CD4-positive, alpha-beta T cell treated with Interferon alpha-2 for 1 hour (primary cell): ENCODE data around the gene MTMR2.

Experiments
- DNase-seq, 2 donors: peaks; one replicate each; pipeline ENCODE4 v3.0.0-alpha.2; 2020 to 2022

MTMR2 gene

GRCh38 chr11:95805869-95806268, 118.0 kb downstream of the MTMR2 start:
- DNase-seq = no peak

GRCh38 chr11:95803973-95804372, 119.9 kb downstream of the MTMR2 start:
- DNase-seq = no peak

GRCh38 chr11:95802806-95803205, 121.1 kb downstream of the MTMR2 start:
- DNase-seq = no peak

- DNase-seq = no peak
These were observed 123.5 kb downstream of the MTMR2 start for GRCh38 chr11:95800438-95800837.

GRCh38 chr11:95799546-95799945, 124.4 kb downstream of the MTMR2 start:
- no peak for DNase-seq

- DNase-seq = no peak
These were observed 127.4 kb downstream of the MTMR2 start for GRCh38 chr11:95796501-95796900.

GRCh38 chr11:95795627-95796295, 128.1 kb downstream of the MTMR2 start:
- DNase-seq = no peak

- no peak for DNase-seq
These were observed 129.8 kb downstream of the MTMR2 start for GRCh38 chr11:95794086-95794485.

- DNase-seq = no peak
These were observed 130.8 kb downstream of the MTMR2 start for GRCh38 chr11:95793116-95793515.

GRCh38 chr11:95792700-95793099, 131.2 kb downstream of the MTMR2 start:
- no peak for DNase-seq

- no peak for DNase-seq
These were observed 131.7 kb downstream of the MTMR2 start for GRCh38 chr11:95792200-95792599.

GRCh38 chr11:95791709-95792033, 132.2 kb downstream of the MTMR2 start:
- DNase-seq = no peak

GRCh38 chr11:95790933-95791708, 132.8 kb downstream of the MTMR2 start:
- DNase-seq = peak; percentile 30 to 61

GRCh38 chr11:95790123-95790932, 133.6 kb downstream of the MTMR2 start, which contains the start of gene CEP57:
Gene CEP57, plus strand, starts transcription at chr11:95790498. Its CDS starts 201 bp downstream, at chr11:95790699.
- peak; percentile 93 to 96 for DNase-seq

- DNase-seq = peak; percentile 99
These were observed 134.3 kb downstream of the MTMR2 start, which contains the start of gene FAM76B for GRCh38 chr11:95789506-95790122. Gene FAM76B, minus strand, starts transcription at chr11:95789782. Its CDS starts 304 bp downstream, at chr11:95789478.

GRCh38 chr11:95788921-95789505, 134.9 kb downstream of the MTMR2 start:
- DNase-seq = peak; percentile 8 to 49
